Stomach (tissue), 9 donors: ENCODE measurements around the gene SPACA7. TPM values are rescaled to one million over a fixed set of nuclear protein-coding genes. Genes with fewer than 3 reads are reported as not detected.

Experiments
- DNase-seq, 2 donors: peaks; one replicate each; pipeline versions ENCODE4 v3.0.0 to v3.0.0-alpha.2; 2013 to 2019
- H3K27ac ChIP-seq, 5 donors: fragments of 200-600 bp in 4 of 5; sonication (generic) in 4 of 5; one replicate each; pipeline ENCODE4 v1.5.1; 2013 to 2019; ENCODE audit warnings: mild to moderate bottlenecking in 1 of 5, moderate library complexity in 1 of 5
- H3K27me3 ChIP-seq, 3 donors: fragments of 200-600 bp; sonication (generic); one replicate each; pipeline ENCODE4 v1.5.1; 2017 to 2019; ENCODE audit warnings: mixed run types in 1 of 3
- H3K36me3 ChIP-seq, 4 donors: fragments of 200-600 bp; sonication (generic); 1 replicate in 3 of 4; 2 replicates in 1 of 4; pipeline ENCODE4 v1.5.1; 2016 to 2019
- H3K4me1 ChIP-seq, 4 donors: fragments of 200-600 bp; sonication (generic); one replicate each; pipeline ENCODE4 v1.5.1; 2016 to 2019
- H3K4me3 ChIP-seq, 4 donors: fragments of 200-600 bp; sonication (generic) in 3 of 4; one replicate each; pipeline ENCODE4 v1.5.1; 2016 to 2019; ENCODE audit warnings: mild to moderate bottlenecking in 1 of 4
- H3K9me3 ChIP-seq, 4 donors: fragments of 200-600 bp; sonication (generic); one replicate each; pipeline ENCODE4 v1.5.1; 2016 to 2019
- CTCF ChIP-seq, 7 experiments: fragments of 450-650 bp in 4 of 7; fragments of 200-600 bp in 3 of 7; sonication (generic) in 3 of 7; IDR thresholded peaks; one replicate each; pipeline ENCODE4 v1.5.1; 2016 to 2019; ENCODE audit warnings: antibody characterized with exemption in 7 of 7, control low read depth in 2 of 7, mild to moderate bottlenecking in 1 of 7
- EP300 ChIP-seq: sonication (generic); formaldehyde crosslinking; IDR thresholded peaks from one replicate; pipeline ENCODE4 v1.6.1; 2017; ENCODE audit warnings: antibody characterized with exemption
- POLR2A ChIP-seq, 4 donors: fragments of 450-650 bp; IDR thresholded peaks; one replicate each; pipeline ENCODE4 v1.6.1; 2016; ENCODE audit warnings: antibody characterized with exemption in 4 of 4, control low read depth in 2 of 4, mild to moderate bottlenecking in 1 of 4, moderate library complexity in 1 of 4
- POLR2AphosphoS5 ChIP-seq, 3 donors: sonication (generic); formaldehyde crosslinking; IDR thresholded peaks; one replicate each; pipeline ENCODE4 v1.6.1; 2016; ENCODE audit warnings: antibody characterized with exemption in 3 of 3
- WGBS, 5 donors: extraction: QIAGEN DNeasy Blood & Tissue Kit in 3 of 5; methylation state at CpG; one replicate each; pipeline versions ENCODE4 v1.1.5 to v1.1.7; 2013 to 2018; 5-methylcytosine and 5-hydroxymethylcytosine counted together
- intact Hi-C: fragments of 100-400 bp; cut with DNase I; formaldehyde crosslinking; loops from one replicate; pipeline ENCODE4 v1.15.1; 2023; ENCODE audit warnings: low total_unique reads
- polyA plus RNA-seq, 3 donors: library from polyadenylated mRNA; stranded (reverse); fragments of 200-250 nt; gene quantifications; one replicate each; pipeline ENCODE4 v1.2.3, GENCODE V29; 2013
- total RNA-seq, 5 donors: library from RNA; depleted of rRNA; stranded (reverse); fragments of >200 nt; gene quantifications; one replicate each; pipeline versions ENCODE4 v1.1.0 to v1.2.3, GENCODE V29; 2014 to 2016
- donor health status: healthy with polysubstance abuse.
- donor health status: Bipolar disorder and iron deficiency.
- donor health status: healthy.

The SPACA7 gene
- total and polyA plus RNA-seq, 8 donors: not detected

GRCh38 chr13:112446867-112447266 lies 70.7 kb downstream of the SPACA7 start:
- Histone ChIP-seq H3K27ac (no peak overlapping the region), H3K36me3 (no peaks in the 10 kb centered on the region), H3K9me3 (no peaks in the 10 kb centered on the region), H3K4me3 (no peak overlapping the region), H3K4me1 (peaks cover 0 to 17% (median 9%) of the 10 kb centered on the region in 4 donors), H3K27me3 (peaks cover 5 to 59% (median 30%) of the 10 kb centered on the region in 3 donors)
- WGBS, 5 donors: 84 to 95% (median 92%) methylated on average over 13 to 14 of the region's 14 CpGs
- intact Hi-C loops: no loop called here
- no peak for DNase-seq
- TF ChIP-seq POLR2AphosphoS5 (IDR thresholded peaks at IDR 0.05): no peak
- no peak for TF ChIP-seq POLR2A (IDR thresholded peaks at IDR 0.05)
- TF ChIP-seq CTCF (IDR thresholded peaks at IDR 0.05): no peak
- TF ChIP-seq EP300: no peak

- Histone ChIP-seq H3K4me3 (no peak overlapping the region), H3K27me3 (peaks cover 5 to 57% (median 28%) of the 10 kb centered on the region in 3 donors), H3K36me3 (no peaks in the 10 kb centered on the region), H3K9me3 (no peaks in the 10 kb centered on the region), H3K4me1 (peaks cover 0 to 17% (median 9%) of the 10 kb centered on the region in 4 donors), H3K27ac (no peak overlapping the region)
- TF ChIP-seq POLR2A (IDR thresholded peaks at IDR 0.05): no peak
- intact Hi-C loops: no loop called here
- WGBS, 5 donors: 76 to 88% (median 79%) methylated on average over 2 of the region's 2 CpGs; no CpG with 5 or more reads in 1 of the 5 donors
- DNase-seq: peak in 1 of 2 donors; percentile 10
These were observed 71.2 kb downstream of the SPACA7 start for GRCh38 chr13:112447306-112447705.

- intact Hi-C loops: no loop called here
- H3K4me3 ChIP-seq: no peak overlapping the region
- H3K27ac ChIP-seq: no peak overlapping the region
- no peaks in the 10 kb centered on the region for H3K36me3 ChIP-seq
- peaks cover 3 to 57% (median 22%) of the 10 kb centered on the region in 3 donors for H3K27me3 ChIP-seq
- peaks cover 0 to 12% (median 8%) of the 10 kb centered on the region in 4 donors for H3K4me1 ChIP-seq
- DNase-seq: peak; percentile 26 to 37
- no peaks in the 10 kb centered on the region for H3K9me3 ChIP-seq
- no peak for TF ChIP-seq POLR2AphosphoS5 (IDR thresholded peaks at IDR 0.05)
- WGBS, 5 donors: 69 to 89% (median 73%) methylated on average over 15 to 27 of the region's 27 CpGs
These were observed 71.8 kb downstream of the SPACA7 start for GRCh38 chr13:112447761-112448603.

- TF ChIP-seq POLR2AphosphoS5 (IDR thresholded peaks at IDR 0.05): no peak
- peak in 1 of 2 donors; percentile 21 for DNase-seq
- Histone ChIP-seq H3K36me3 (no peaks in the 10 kb centered on the region), H3K9me3 (no peaks in the 10 kb centered on the region), H3K4me1 (peaks cover 0 to 6% (median 2%) of the 10 kb centered on the region in 4 donors), H3K27me3 (peaks cover 0 to 49% (median 13%) of the 10 kb centered on the region in 3 donors), H3K27ac (no peak overlapping the region), H3K4me3 (no peak overlapping the region)
- 75 to 85% (median 81%) methylated on average over 16 to 20 of the region's 20 CpGs for whole genome bisulfite sequencing, 5 donors
- intact Hi-C loops: no loop called here
These were observed 72.7 kb downstream of the SPACA7 start for GRCh38 chr13:112448621-112449544.

- Histone ChIP-seq H3K4me1 (peaks cover 0 to 6% (median 0%) of the 10 kb centered on the region in 4 donors), H3K27me3 (peaks cover 0 to 49% (median 6%) of the 10 kb centered on the region in 3 donors), H3K9me3 (no peaks in the 10 kb centered on the region), H3K27ac (no peak overlapping the region), H3K4me3 (no peak overlapping the region), H3K36me3 (no peaks in the 10 kb centered on the region)
- peak in 1 of 2 donors; percentile 11 for DNase-seq
- WGBS, 5 donors: 76 to 87% (median 82%) methylated on average over 16 of the region's 16 CpGs
- no peak for TF ChIP-seq POLR2AphosphoS5 (IDR thresholded peaks at IDR 0.05)
- intact Hi-C loops: no loop called here
These were observed 73.4 kb downstream of the SPACA7 start for GRCh38 chr13:112449545-112449930.
